Mesothelial cell of epicardium (in vitro differentiated cells): ENCODE data around the gene ANKRD1. TPM values are rescaled to one million over a fixed set of nuclear protein-coding genes. Genes with fewer than 3 reads are reported as not detected.

Experiments
- DNase-seq, 2 experiments: peaks; one replicate each; pipeline ENCODE4 v3.0.0; 2021; ENCODE audit warnings: low spot score in 2 of 2; ENCODE audit not compliant: unreplicated experiment in 2 of 2
- H3K27ac Mint-ChIP-seq: 2 replicates; pipeline ENCODE4 v1.8.0; 2021; ENCODE audit warnings: mixed read lengths
- H3K27me3 Mint-ChIP-seq: 2 replicates; pipeline ENCODE4 v1.8.0; 2021; ENCODE audit warnings: low read depth, mixed read lengths
- H3K36me3 Mint-ChIP-seq: 2 replicates; pipeline ENCODE4 v1.8.0; 2021; ENCODE audit warnings: mixed read lengths
- H3K4me1 Mint-ChIP-seq: 2 replicates; pipeline ENCODE4 v1.8.0; 2021; ENCODE audit warnings: mixed read lengths
- H3K4me3 Mint-ChIP-seq: 2 replicates; pipeline ENCODE4 v1.8.0; 2021; ENCODE audit warnings: mild to moderate bottlenecking, moderate library complexity, mixed read lengths
- H3K9me3 Mint-ChIP-seq: 2 replicates; pipeline ENCODE4 v1.8.0; 2021; ENCODE audit warnings: mixed read lengths
- CTCF ChIP-seq: fragments of 200-600 bp; sonication (generic); IDR thresholded peaks from one replicate; pipeline ENCODE4 v1.5.0; 2021; ENCODE audit warnings: antibody characterized with exemption; ENCODE audit not compliant: unreplicated experiment
- total RNA-seq: library from RNA; stranded (reverse); gene quantifications from 3 replicates; pipeline ENCODE4 v1.2.1, GENCODE V29; 2021

ANKRD1 gene
- total RNA-seq, 1 donor from 2014 or later = 5.2 TPM

- Mint-ChIP-seq H3K4me1 (peaks cover 22% of the 10 kb centered on the region), H3K27me3 (no peaks in the 10 kb centered on the region), H3K27ac (no peak overlapping the region), H3K36me3 (peaks cover 1% of the 10 kb centered on the region), H3K9me3 (peaks cover 12% of the 10 kb centered on the region), H3K4me3 (no peak overlapping the region)
- no peak for TF ChIP-seq CTCF
- DNase-seq = no peak
Observed at GRCh38 chr10:90913774-90914420, 7.0 kb downstream of the ANKRD1 start.

GRCh38 chr10:90912854-90913479 lies 7.9 kb downstream of the ANKRD1 start:
- Mint-ChIP-seq H3K9me3 (peaks cover 14% of the 10 kb centered on the region), H3K27ac (no peak overlapping the region), H3K27me3 (no peaks in the 10 kb centered on the region), H3K36me3 (peaks cover 7% of the 10 kb centered on the region), H3K4me1 (peaks cover 21% of the 10 kb centered on the region), H3K4me3 (no peak overlapping the region)
- no peak for DNase-seq
- no peak for TF ChIP-seq CTCF

- peaks cover 13% of the 10 kb centered on the region for H3K4me1 Mint-ChIP-seq
- no peak overlapping the region for H3K4me3 Mint-ChIP-seq
- DNase-seq = no peak
- TF ChIP-seq CTCF = no peak
- H3K9me3 Mint-ChIP-seq = peaks cover 14% of the 10 kb centered on the region
- H3K27me3 Mint-ChIP-seq = no peaks in the 10 kb centered on the region
- peak overlapping the region; percentile 9 for H3K27ac Mint-ChIP-seq
- H3K36me3 Mint-ChIP-seq = peaks cover 12% of the 10 kb centered on the region
Observed at GRCh38 chr10:90912174-90912573, 8.7 kb downstream of the ANKRD1 start.

- peak; percentile 97 for TF ChIP-seq CTCF
- Mint-ChIP-seq H3K27ac (peak overlapping the region; percentile 92), H3K27me3 (no peaks in the 10 kb centered on the region), H3K36me3 (peaks cover 12% of the 10 kb centered on the region), H3K4me1 (peaks cover 8% of the 10 kb centered on the region), H3K4me3 (peak overlapping the region; percentile 39), H3K9me3 (peaks cover 14% of the 10 kb centered on the region)
- DNase-seq = peak in 1 of 2 experiments; percentile 70
Observed at GRCh38 chr10:90911133-90912051, 9.5 kb downstream of the ANKRD1 start.

- no peak overlapping the region for H3K27ac Mint-ChIP-seq
- peaks cover 14% of the 10 kb centered on the region for H3K9me3 Mint-ChIP-seq
- H3K4me1 Mint-ChIP-seq = peaks cover under 1% of the 10 kb centered on the region
- peaks cover 28% of the 10 kb centered on the region for H3K36me3 Mint-ChIP-seq
- H3K27me3 Mint-ChIP-seq = no peaks in the 10 kb centered on the region
- H3K4me3 Mint-ChIP-seq = no peak overlapping the region
- TF ChIP-seq CTCF = no peak
- DNase-seq = no peak
Observed at GRCh38 chr10:90906596-90906995, 14.3 kb downstream of the ANKRD1 start.
